ENCODE results near the gene OR52N2.

DNA sequence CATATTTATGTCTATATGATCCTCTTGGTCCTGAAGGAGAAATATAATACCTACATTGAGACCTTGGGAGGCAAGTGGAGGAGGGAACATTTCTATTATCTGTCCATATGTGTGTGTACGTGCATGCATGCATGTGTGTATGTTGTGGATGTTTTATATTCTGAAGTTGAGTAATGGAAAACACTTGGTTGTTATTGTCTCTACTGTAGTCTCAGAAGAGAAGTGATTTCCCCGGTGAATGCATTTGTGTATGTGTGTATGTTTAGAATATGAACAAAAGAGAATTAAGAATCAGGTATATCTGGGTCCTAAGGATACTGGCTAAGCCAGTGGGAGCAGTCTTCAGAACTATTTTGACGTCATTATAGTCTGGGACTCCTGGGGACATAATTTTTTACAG lies 17.6 kb upstream of the OR52N2 start, which contains the start of gene OR52N1:
- TF ChIP-seq GATA1 (IDR thresholded peaks at IDR 0.05; ENCODE audit: low read depth, low read length) (no peak), POLR2A (IDR thresholded peaks at IDR 0.05; ENCODE audit: low read length) (no peak)

Measured in erythroblast (primary cell).